ENCODE data around the gene TGFBR3L. TPM values are rescaled to one million over a fixed set of nuclear protein-coding genes. Genes with fewer than 3 reads are reported as not detected.

The TGFBR3L gene
- total and polyA plus RNA-seq, 2 of the 13 experiments (the other 11 are each of a cell fraction or from before 2014, with no cell fraction given), result 0.20 to 1.0 TPM

GRCh38 chr19:7905268-7905667 lies 9.4 kb upstream of the TGFBR3L start (continued):
- TF ChIP-seq ZBTB40 (IDR thresholded peaks at IDR 0.05) (no peak), ZBTB40 (CRISPR knock-in tag; IDR thresholded peaks at IDR 0.05) (no peak), HNF4A (CRISPR knock-in tag; IDR thresholded peaks at IDR 0.05) (no peak), MAFK (conservative IDR thresholded peaks at IDR 0.05 in 1 of 2, IDR thresholded peaks at IDR 0.05 in 1 of 2; ENCODE audit: low read length in 2 of 2) (no peak), SRY (CRISPR knock-in tag; IDR thresholded peaks at IDR 0.05) (0 out of 2 replicates have a peak, but pooled peaks have one; percentile 1), PRPF4 (IDR thresholded peaks at IDR 0.05; ENCODE audit: low read depth, low read length, poor library complexity, severe bottlenecking) (no peak), ZNF83 (CRISPR knock-in tag; IDR thresholded peaks at IDR 0.05; ENCODE audit: borderline replicate concordance) (no peak)

Measured in HepG2 (cell line).